Measurements from ENCODE around the gene BOC. TPM values are rescaled to one million over a fixed set of nuclear protein-coding genes. Genes with fewer than 3 reads are reported as not detected.

The BOC gene
- total RNA-seq, 2 experiments from 2014 or later, result 0.03 TPM; not detected in 1

DNA sequence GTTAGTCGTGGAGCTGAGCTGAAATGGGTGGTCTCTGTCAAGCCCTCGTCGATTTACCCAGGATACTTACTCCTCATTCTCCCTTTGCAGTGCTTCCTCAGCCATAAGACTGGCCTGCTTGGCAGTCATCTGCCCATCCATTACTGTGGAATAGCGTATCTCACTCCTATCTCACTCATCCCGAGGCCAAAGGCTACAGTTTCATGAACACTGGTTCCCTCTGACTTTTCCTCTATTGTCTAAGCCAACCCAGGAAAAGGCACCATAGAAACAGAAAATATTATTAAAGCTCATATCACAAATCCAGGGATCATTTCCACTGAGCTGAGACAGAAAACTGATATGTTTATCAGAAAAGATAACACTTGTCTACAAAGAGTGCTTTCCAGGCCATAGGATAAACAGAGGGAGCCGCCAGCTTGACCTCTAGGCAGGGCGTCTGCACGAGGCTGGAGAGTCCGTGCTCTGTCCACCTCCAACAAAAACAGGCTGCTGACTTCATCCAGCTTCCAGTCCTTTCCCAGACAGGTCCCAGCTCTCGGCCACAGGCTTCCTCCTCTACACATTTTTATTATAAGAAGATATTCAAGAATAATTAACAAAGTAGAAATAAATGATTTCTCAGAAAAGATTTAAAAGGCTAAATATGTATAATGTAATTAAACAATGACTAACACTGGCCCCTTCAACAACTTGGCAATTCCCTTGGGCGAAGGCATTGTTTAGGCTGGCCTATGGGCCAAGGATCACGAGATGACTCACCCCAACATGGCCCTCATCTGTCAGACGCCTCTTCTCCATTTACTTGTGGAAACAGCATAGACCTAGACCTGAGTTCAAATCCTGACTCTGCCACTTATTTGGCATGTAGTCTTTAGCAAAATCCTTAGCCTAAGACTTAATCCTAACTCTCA lies 27.4 kb upstream of the BOC start:
- Histone ChIP-seq H2AFZ (ENCODE audit: low read length) (no peak overlapping the region), H3K36me3 (ENCODE audit: insufficient read depth, low read length) (no peaks in the 10 kb centered on the region), H3K9me3 (ENCODE audit: low read length) (0 out of 2 replicates have a peak, but pooled peaks cover 7% of the 10 kb centered on the region), H3K79me2 (ENCODE audit: insufficient read depth, low read depth, low read length) (no peaks in the 10 kb centered on the region), H3K9me2 (ENCODE audit: insufficient read depth, low read length) (no peaks in the 10 kb centered on the region), H3K27ac (ENCODE audit: low read depth, low read length, poor library complexity, severe bottlenecking) (no peak overlapping the region), H3K4me2 (ENCODE audit: low read length) (no peak overlapping the region), H4K20me1 (ENCODE audit: insufficient read depth, low read length) (no peaks in the 10 kb centered on the region), H3K4me3 (ENCODE audit: low read depth, low read length, poor library complexity, severe bottlenecking) (no peak overlapping the region), H3K4me1 (ENCODE audit: insufficient read depth, low read length, poor library complexity, severe bottlenecking) (no peaks in the 10 kb centered on the region)
- intact Hi-C loops (cut with micrococcal nuclease; ENCODE audit: unreplicated experiment), result no loop called here
- TF ChIP-seq, protein P1, sequence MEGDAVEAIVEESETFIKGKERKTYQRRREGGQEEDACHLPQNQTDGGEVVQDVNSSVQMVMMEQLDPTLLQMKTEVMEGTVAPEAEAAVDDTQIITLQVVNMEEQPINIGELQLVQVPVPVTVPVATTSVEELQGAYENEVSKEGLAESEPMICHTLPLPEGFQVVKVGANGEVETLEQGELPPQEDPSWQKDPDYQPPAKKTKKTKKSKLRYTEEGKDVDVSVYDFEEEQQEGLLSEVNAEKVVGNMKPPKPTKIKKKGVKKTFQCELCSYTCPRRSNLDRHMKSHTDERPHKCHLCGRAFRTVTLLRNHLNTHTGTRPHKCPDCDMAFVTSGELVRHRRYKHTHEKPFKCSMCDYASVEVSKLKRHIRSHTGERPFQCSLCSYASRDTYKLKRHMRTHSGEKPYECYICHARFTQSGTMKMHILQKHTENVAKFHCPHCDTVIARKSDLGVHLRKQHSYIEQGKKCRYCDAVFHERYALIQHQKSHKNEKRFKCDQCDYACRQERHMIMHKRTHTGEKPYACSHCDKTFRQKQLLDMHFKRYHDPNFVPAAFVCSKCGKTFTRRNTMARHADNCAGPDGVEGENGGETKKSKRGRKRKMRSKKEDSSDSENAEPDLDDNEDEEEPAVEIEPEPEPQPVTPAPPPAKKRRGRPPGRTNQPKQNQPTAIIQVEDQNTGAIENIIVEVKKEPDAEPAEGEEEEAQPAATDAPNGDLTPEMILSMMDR (conservative IDR thresholded peaks at IDR 0.05; ENCODE audit: low read length), result no peak
- no peak for TF ChIP-seq EZH2phosphoT487 (IDR thresholded peaks at IDR 0.05; ENCODE audit: borderline replicate concordance, low read depth, low read length)
- DNase-seq (ENCODE audit: low spot score), result no peak
- ChIA-PET POLR2A (interaction anchor here (0.5 to 0.6 kb wide), 2 partner anchors 27 to 298 kb away, joined by 3 to 6 read pairs; no protein-coding TSS in a partner anchor), CTCF (ENCODE audit: unreplicated experiment) (no interaction called here)
- no TSS peak for BruUV-seq (replicated peaks)

GRCh38 chr3:113185194-113185835 lies 26.0 kb upstream of the BOC start:
- H3K4me3 ChIP-seq (ENCODE audit: low read depth, low read length, poor library complexity, severe bottlenecking), result no peak overlapping the region
- H3K79me2 ChIP-seq (ENCODE audit: insufficient read depth, low read depth, low read length), result no peaks in the 10 kb centered on the region
- ChIA-PET CTCF (ENCODE audit: unreplicated experiment) (no interaction called here), POLR2A (no interaction called here)
- H3K9me2 ChIP-seq (ENCODE audit: insufficient read depth, low read length), result no peaks in the 10 kb centered on the region
- no peaks in the 10 kb centered on the region for H3K36me3 ChIP-seq (ENCODE audit: insufficient read depth, low read length)
- intact Hi-C loops (cut with micrococcal nuclease; ENCODE audit: unreplicated experiment), result no loop called here
- no peak for TF ChIP-seq EZH2phosphoT487 (IDR thresholded peaks at IDR 0.05; ENCODE audit: borderline replicate concordance, low read depth, low read length)
- TF ChIP-seq, protein P1 (conservative IDR thresholded peaks at IDR 0.05; ENCODE audit: low read length), result no peak
- no peak for DNase-seq (ENCODE audit: low spot score)
- H3K27ac ChIP-seq (ENCODE audit: low read depth, low read length, poor library complexity, severe bottlenecking), result no peak overlapping the region
- no peaks in the 10 kb centered on the region for H4K20me1 ChIP-seq (ENCODE audit: insufficient read depth, low read length)
- no peak overlapping the region for H2AFZ ChIP-seq (ENCODE audit: low read length)
- H3K4me1 ChIP-seq (ENCODE audit: insufficient read depth, low read length, poor library complexity, severe bottlenecking), result no peaks in the 10 kb centered on the region
- H3K9me3 ChIP-seq (ENCODE audit: low read length), result 0 out of 2 replicates have a peak, but pooled peaks cover 7% of the 10 kb centered on the region
- no peak overlapping the region for H3K4me2 ChIP-seq (ENCODE audit: low read length)
- BruUV-seq (replicated peaks), result no TSS peak

Measured in OCI-LY7 (cell line).